Stimulated activated CD4-positive, alpha-beta T cell treated with anti-CD3 and anti-CD28 coated beads, Interleukin-4, amount 100 ng/mL, for 4 hours (primary cell): ENCODE results near the gene SPATA2.
"Not testable (repeated sequence)": the region's sequence is repeated elsewhere in the genome, so short reads cannot be mapped to it uniquely, and the experiment has no call there.

Experiments used
- DNase-seq, 2 experiments: peaks; one replicate each; pipeline ENCODE4 v3.0.0-alpha.2; 2020

Gene SPATA2

GRCh38 chr20:49915380-49916145 is at the start of gene SPATA2:
SPATA2 (minus strand) TSS chr20:49915529; CDS start chr20:49908490, 7,039 bp downstream.
- peak; percentile 90 to 92 for DNase-seq

- no peak for DNase-seq
Measured at GRCh38 chr20:49961413-49961812, 46.1 kb upstream of the SPATA2 start.

- DNase-seq: not testable (repeated sequence)
Measured at GRCh38 chr20:49957089-49957938, 42.0 kb upstream of the SPATA2 start.

- no peak for DNase-seq
Measured at GRCh38 chr20:49956689-49957088, 41.4 kb upstream of the SPATA2 start.

- not testable (repeated sequence) for DNase-seq
Measured at GRCh38 chr20:49955830-49956396, 40.6 kb upstream of the SPATA2 start.

- no peak for DNase-seq
Measured at GRCh38 chr20:49955167-49955566, 39.8 kb upstream of the SPATA2 start.

GRCh38 chr20:49951151-49951550 is 35.8 kb upstream of the SPATA2 start:
- DNase-seq: no peak

- DNase-seq: no peak
Measured at GRCh38 chr20:49948809-49949507, 33.6 kb upstream of the SPATA2 start.

GRCh38 chr20:49948178-49948577 is 32.8 kb upstream of the SPATA2 start:
- DNase-seq: no peak

- no peak for DNase-seq
Measured at GRCh38 chr20:49945701-49946477, 30.6 kb upstream of the SPATA2 start.

GRCh38 chr20:49945306-49945700 is 30.0 kb upstream of the SPATA2 start:
- DNase-seq: no peak

- no peak for DNase-seq
Measured at GRCh38 chr20:49942942-49943341, 27.6 kb upstream of the SPATA2 start.

GRCh38 chr20:49942303-49942702 is 27.0 kb upstream of the SPATA2 start:
- no peak for DNase-seq

- no peak for DNase-seq
Measured at GRCh38 chr20:49941456-49941855, 26.1 kb upstream of the SPATA2 start.

- no peak for DNase-seq
Measured at GRCh38 chr20:49938173-49939163, 23.1 kb upstream of the SPATA2 start.

- DNase-seq: no peak
Measured at GRCh38 chr20:49937027-49937929, 21.9 kb upstream of the SPATA2 start.

- peak; percentile 87 to 95 for DNase-seq
Measured at GRCh38 chr20:49936153-49937026, 21.1 kb upstream of the SPATA2 start, which contains the start of gene RNF114. RNF114 (plus strand) TSS chr20:49936397; CDS start chr20:49936413, 16 bp downstream.

GRCh38 chr20:49935746-49936152 is 20.4 kb upstream of the SPATA2 start:
- no peak for DNase-seq

- no peak for DNase-seq
Measured at GRCh38 chr20:49929142-49929494, 13.8 kb upstream of the SPATA2 start.
